ENCODE results near the gene ULK3.

The ULK3 gene

GRCh38 chr15:74791667-74792066 lies 51.3 kb downstream of the ULK3 start:
- TF ChIP-seq CTCF (IDR thresholded peaks at IDR 0.05; ENCODE audit: low read depth, low read length), result no peak
- no peak for DNase-seq (ENCODE audit: extremely low read depth, low read depth)

GRCh38 chr15:74791007-74791406 lies 51.9 kb downstream of the ULK3 start:
- TF ChIP-seq CTCF (IDR thresholded peaks at IDR 0.05; ENCODE audit: low read depth, low read length), result no peak
- DNase-seq (ENCODE audit: extremely low read depth, low read depth), result no peak

- TF ChIP-seq CTCF (IDR thresholded peaks at IDR 0.05; ENCODE audit: low read depth, low read length), result no peak
- DNase-seq (ENCODE audit: extremely low read depth, low read depth), result peak; percentile 19
Observed at GRCh38 chr15:74790080-74790916, 52.7 kb downstream of the ULK3 start.

- DNase-seq (ENCODE audit: extremely low read depth, low read depth), result no peak
- no peak for TF ChIP-seq CTCF (IDR thresholded peaks at IDR 0.05; ENCODE audit: low read depth, low read length)
Observed at GRCh38 chr15:74789741-74790079, 53.2 kb downstream of the ULK3 start.

GRCh38 chr15:74789171-74789631 lies 53.8 kb downstream of the ULK3 start:
- DNase-seq (ENCODE audit: extremely low read depth, low read depth), result no peak
- no peak for TF ChIP-seq CTCF (IDR thresholded peaks at IDR 0.05; ENCODE audit: low read depth, low read length)

- no peak for TF ChIP-seq CTCF (IDR thresholded peaks at IDR 0.05; ENCODE audit: low read depth, low read length)
- no peak for DNase-seq (ENCODE audit: extremely low read depth, low read depth)
Observed at GRCh38 chr15:74788683-74789151, 54.2 kb downstream of the ULK3 start.

- DNase-seq (ENCODE audit: extremely low read depth, low read depth), result no peak
- no peak for TF ChIP-seq CTCF (IDR thresholded peaks at IDR 0.05; ENCODE audit: low read depth, low read length)
Observed at GRCh38 chr15:74788042-74788682, 54.8 kb downstream of the ULK3 start.
